Vagina (tissue), 2 donors: ENCODE measurements around the gene ACSL3. TPM values are rescaled to one million over a fixed set of nuclear protein-coding genes. Genes with fewer than 3 reads are reported as not detected.
"Not testable (repeated sequence)": the region's sequence is repeated elsewhere in the genome, so short reads cannot be mapped to it uniquely, and the experiment has no call there.

ENCODE experiments used
- DNase-seq, 2 donors: peaks; one replicate each; pipeline ENCODE4 v3.0.0-alpha.2; 2017; ENCODE audit errors: extremely low spot score in 2 of 2
- H3K27ac ChIP-seq: fragments of 200-600 bp; sonication (generic); one replicate; pipeline ENCODE4 v1.5.1; 2019
- H3K27me3 ChIP-seq: fragments of 200-600 bp; sonication (generic); one replicate; pipeline ENCODE4 v1.5.1; 2019
- H3K36me3 ChIP-seq, 2 donors: fragments of 200-600 bp; sonication (generic); one replicate each; pipeline ENCODE4 v1.5.1; 2017 to 2019
- H3K4me1 ChIP-seq: fragments of 200-600 bp; sonication (generic); one replicate; pipeline ENCODE4 v1.5.1; 2019
- H3K4me3 ChIP-seq, 2 donors: fragments of 200-600 bp; sonication (generic); 1 replicate in 1 of 2; 2 replicates in 1 of 2; pipeline ENCODE4 v1.5.1; 2016 to 2019
- H3K9me3 ChIP-seq: fragments of 200-600 bp; sonication (generic); one replicate; pipeline ENCODE4 v1.5.1; 2019
- CTCF ChIP-seq, 3 experiments: fragments of 450-650 bp in 2 of 3; fragments of 200-600 bp in 1 of 3; sonication (generic) in 1 of 3; IDR thresholded peaks; one replicate each; pipeline ENCODE4 v1.5.1; 2017 to 2019; ENCODE audit warnings: antibody characterized with exemption in 3 of 3, mild to moderate bottlenecking in 2 of 3, moderate library complexity in 2 of 3
- POLR2A ChIP-seq, 2 donors: fragments of 450-650 bp; IDR thresholded peaks; one replicate each; pipeline ENCODE4 v1.6.1; 2017; ENCODE audit warnings: antibody characterized with exemption in 2 of 2, mild to moderate bottlenecking in 2 of 2, moderate library complexity in 2 of 2
- POLR2AphosphoS5 ChIP-seq, 2 donors: sonication (generic); formaldehyde crosslinking; IDR thresholded peaks; one replicate each; pipeline ENCODE4 v1.9.0; 2017; ENCODE audit warnings: antibody characterized with exemption in 2 of 2, mild to moderate bottlenecking in 2 of 2, low read depth in 1 of 2; ENCODE audit not compliant: insufficient read depth in 1 of 2
- intact Hi-C: fragments of 100-400 bp; cut with DNase I; formaldehyde crosslinking; loops from one replicate; pipeline ENCODE4 v1.15.1; 2023
- total RNA-seq: library from RNA; depleted of rRNA; stranded (reverse); fragments of >200 nt; gene quantifications from one replicate; pipeline ENCODE4 v1.2.3, GENCODE V29; 2016

ACSL3 gene
- total RNA-seq, 1 donor from 2014 or later, result 60.4 TPM

- Histone ChIP-seq H3K9me3 (no peaks in the 10 kb centered on the region), H3K4me3 (no peak overlapping the region), H3K4me1 (no peaks in the 10 kb centered on the region), H3K27me3 (no peaks in the 10 kb centered on the region), H3K36me3 (no peaks in the 10 kb centered on the region), H3K27ac (no peak overlapping the region)
- intact Hi-C loops, result loop anchor here (5.0 kb wide), 1 partner anchor 882 kb away; no protein-coding TSS in a partner anchor
- TF ChIP-seq CTCF (IDR thresholded peaks at IDR 0.05) (peak in 1 of 3 experiments; percentile 16), POLR2AphosphoS5 (IDR thresholded peaks at IDR 0.05; ENCODE audit: insufficient read depth in 1 of 2, low read depth in 1 of 2) (no peak), POLR2A (IDR thresholded peaks at IDR 0.05) (no peak)
- no peak for DNase-seq
Observed at GRCh38 chr2:222915092-222915957, 54.5 kb downstream of the ACSL3 start.

- no peak for DNase-seq
- H3K4me3 ChIP-seq, result no peak overlapping the region
- no peaks in the 10 kb centered on the region for H3K27me3 ChIP-seq
- TF ChIP-seq CTCF (IDR thresholded peaks at IDR 0.05) (no peak), POLR2AphosphoS5 (IDR thresholded peaks at IDR 0.05; ENCODE audit: insufficient read depth in 1 of 2, low read depth in 1 of 2) (no peak), POLR2A (IDR thresholded peaks at IDR 0.05) (no peak)
- H3K36me3 ChIP-seq, result peaks cover 0 to 7% of the 10 kb centered on the region in 2 donors
- no peak overlapping the region for H3K27ac ChIP-seq
- intact Hi-C loops, result loop anchor here (5.0 kb wide), 1 partner anchor 881 kb away; no protein-coding TSS in a partner anchor
- no peaks in the 10 kb centered on the region for H3K4me1 ChIP-seq
- H3K9me3 ChIP-seq, result no peaks in the 10 kb centered on the region
Observed at GRCh38 chr2:222916229-222917197, 55.7 kb downstream of the ACSL3 start.

DNA sequence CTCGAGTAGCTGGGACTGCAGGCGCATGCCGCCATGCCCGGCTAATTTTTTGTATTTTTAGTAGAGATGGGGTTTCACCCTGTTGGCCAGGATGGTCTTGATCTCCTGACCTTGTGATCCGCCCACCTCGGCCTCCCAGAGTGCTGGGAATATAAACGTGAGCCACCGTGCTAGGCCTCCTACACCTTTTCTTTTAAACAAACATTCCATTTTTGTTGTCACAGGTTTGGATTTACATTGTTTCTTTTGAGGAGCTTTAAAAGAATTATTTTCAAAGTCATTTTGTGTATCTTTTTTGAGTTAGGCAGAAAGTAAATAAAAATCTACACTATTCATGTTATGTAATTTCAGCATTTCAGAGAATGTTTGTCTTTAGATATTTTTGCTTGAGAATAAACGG, 56.4 kb downstream of the ACSL3 start:
- not testable (repeated sequence) for H3K36me3 ChIP-seq, H3K4me3 ChIP-seq, H3K4me1 ChIP-seq, DNase-seq, H3K27me3 ChIP-seq, H3K27ac ChIP-seq, H3K9me3 ChIP-seq
- intact Hi-C loops, result loop anchor here (5.0 kb wide), 1 partner anchor 880 kb away; no protein-coding TSS in a partner anchor

- no peaks in the 10 kb centered on the region for H3K4me1 ChIP-seq
- peaks cover 0 to 26% of the 10 kb centered on the region in 2 donors for H3K36me3 ChIP-seq
Observed at GRCh38 chr2:222919841-222920526, 59.1 kb downstream of the ACSL3 start.

More at GRCh38 chr2:222919841-222920526, 59.1 kb downstream of the ACSL3 start:
- intact Hi-C loops, result loop anchor here (5.0 kb wide), 1 partner anchor 877 kb away; no protein-coding TSS in a partner anchor
- no peaks in the 10 kb centered on the region for H3K27me3 ChIP-seq
- DNase-seq, result no peak
- TF ChIP-seq POLR2AphosphoS5 (IDR thresholded peaks at IDR 0.05; ENCODE audit: insufficient read depth in 1 of 2, low read depth in 1 of 2) (no peak), POLR2A (IDR thresholded peaks at IDR 0.05) (no peak), CTCF (IDR thresholded peaks at IDR 0.05) (no peak)
- no peaks in the 10 kb centered on the region for H3K9me3 ChIP-seq
- H3K27ac ChIP-seq, result no peak overlapping the region
- H3K4me3 ChIP-seq, result no peak overlapping the region
